22Rv1 (cell line): ENCODE measurements around the gene ATOH1.

Source experiments
- CTCF ChIP-seq: fragments of 450-650 bp; IDR thresholded peaks from 2 replicates; pipeline ENCODE4 v1.5.1; 2017; ENCODE audit warnings: mild to moderate bottlenecking
- ZFX ChIP-seq: fragments of 450-650 bp; IDR thresholded peaks from 2 replicates; pipeline ENCODE4 v1.6.1; 2017; ENCODE audit warnings: antibody characterized with exemption, borderline replicate concordance

DNA sequence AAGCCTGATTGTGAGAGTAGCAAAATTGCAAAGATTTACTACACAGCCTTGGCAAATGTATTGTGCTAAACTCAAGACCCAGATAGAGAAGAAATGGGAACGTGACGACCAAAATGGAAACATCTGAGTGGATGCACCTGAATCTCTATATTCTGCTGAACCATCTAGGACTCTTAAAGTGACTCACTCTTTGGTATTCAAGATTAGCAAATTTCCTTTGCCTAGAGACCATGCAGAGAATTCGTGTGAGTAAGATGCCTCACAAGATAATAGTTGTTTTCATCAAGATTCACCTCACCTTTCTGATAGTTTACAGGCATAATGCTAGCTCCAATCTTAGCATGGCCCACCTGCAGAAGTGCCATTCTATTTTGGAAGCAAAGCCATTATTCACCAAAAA lies 14.4 kb upstream of the ATOH1 start:
- no peak for TF ChIP-seq CTCF
- no peak for TF ChIP-seq ZFX
